IPS DF 4.7 (cell line): Measurements from ENCODE around the gene AGO4.
A peak's percentile ranks its signal among the peaks of the same experiment; 100 is the strongest.
"Not testable (repeated sequence)": the region's sequence is repeated elsewhere in the genome, so short reads cannot be mapped to it uniquely, and the experiment has no call there.

Experiments used
- DNase-seq: peaks from one replicate; pipeline ENCODE4 v3.0.0-alpha.2; 2013; ENCODE audit warnings: low spot score; ENCODE audit errors: extremely low read depth

The AGO4 gene

DNA sequence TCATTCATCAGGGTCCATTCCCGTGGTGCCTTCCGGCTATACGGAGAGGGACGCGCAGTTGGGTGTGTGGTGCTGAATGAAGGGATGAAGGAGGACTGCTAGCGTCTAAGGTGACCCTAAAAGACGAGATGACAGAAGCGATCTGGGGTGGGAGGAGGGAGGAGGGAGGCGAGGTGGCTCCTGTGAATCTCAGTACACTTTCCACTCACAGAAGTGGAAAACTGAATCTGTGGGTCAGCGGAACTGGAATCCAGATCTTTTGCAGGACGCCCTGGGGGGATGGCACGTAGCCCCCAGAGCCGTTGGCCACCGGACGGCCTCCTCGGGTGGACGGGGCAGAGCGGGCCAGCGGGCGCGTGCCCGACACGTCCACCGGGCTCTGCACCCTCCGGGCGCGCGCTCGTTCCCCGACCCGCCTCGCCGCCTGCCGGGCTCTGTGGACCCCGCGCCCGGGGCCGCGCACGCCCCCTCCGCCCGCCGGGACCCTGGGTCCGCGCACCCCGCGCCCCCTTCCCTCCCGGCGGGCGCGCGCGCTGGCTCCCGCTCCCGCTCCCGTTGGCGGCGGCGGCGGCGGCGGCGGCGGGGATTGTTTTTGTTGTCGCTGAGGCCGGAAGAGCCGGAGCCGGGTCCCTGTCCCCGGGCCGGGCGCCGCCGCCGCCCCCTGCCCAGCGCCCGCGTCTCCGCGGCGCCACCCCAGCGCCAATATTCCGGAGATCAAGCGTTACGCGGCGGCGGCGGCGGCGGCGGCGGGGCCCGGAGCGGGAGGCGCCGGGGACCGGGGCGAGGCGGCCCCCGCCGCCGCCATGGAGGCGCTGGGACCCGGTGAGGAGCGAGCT, at the start of gene AGO4:
Gene AGO4, plus strand, starts transcription at position 403 of the 836 bp plus-strand sequence. Its CDS starts 401 bp downstream, at position 804.
- no peak for DNase-seq

DNA sequence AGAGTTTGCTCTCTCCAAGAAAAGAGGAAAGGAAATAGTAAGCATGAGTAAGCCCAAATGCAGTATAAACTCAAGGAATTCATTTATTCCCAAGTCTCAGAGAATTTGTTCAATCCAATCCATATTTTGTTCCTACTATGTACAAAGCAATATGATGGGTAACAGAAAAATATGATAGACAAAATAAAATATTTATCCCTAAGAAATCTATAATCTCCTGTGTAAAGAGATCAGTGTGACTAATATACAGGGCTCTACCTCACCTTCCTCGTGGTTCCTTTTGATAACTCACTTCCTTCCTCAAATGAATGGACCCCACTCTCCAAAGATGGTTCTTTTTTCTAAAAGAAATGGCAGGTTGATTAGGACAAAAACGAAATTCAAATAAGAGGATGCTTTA, 45.7 kb upstream of the AGO4 start:
- no peak for DNase-seq

DNA sequence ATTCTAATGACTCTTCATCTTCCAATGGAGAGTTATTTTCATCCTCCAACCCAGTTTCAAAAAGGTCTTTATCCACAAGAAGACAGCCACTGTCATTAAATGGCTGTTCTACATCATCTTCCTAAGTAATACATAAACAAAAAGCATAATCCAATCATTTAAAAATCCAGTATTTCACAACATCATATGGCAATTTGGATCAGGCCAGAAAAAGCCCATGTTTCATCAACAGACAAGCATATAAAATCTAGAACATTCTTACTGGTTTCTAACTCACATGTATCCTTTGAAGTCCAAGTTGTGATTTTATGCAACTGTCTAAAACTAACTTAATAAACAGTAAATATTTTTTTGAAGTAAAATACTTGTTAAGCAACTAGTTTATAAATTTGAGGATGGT, 44.6 kb upstream of the AGO4 start:
- no peak for DNase-seq

DNA sequence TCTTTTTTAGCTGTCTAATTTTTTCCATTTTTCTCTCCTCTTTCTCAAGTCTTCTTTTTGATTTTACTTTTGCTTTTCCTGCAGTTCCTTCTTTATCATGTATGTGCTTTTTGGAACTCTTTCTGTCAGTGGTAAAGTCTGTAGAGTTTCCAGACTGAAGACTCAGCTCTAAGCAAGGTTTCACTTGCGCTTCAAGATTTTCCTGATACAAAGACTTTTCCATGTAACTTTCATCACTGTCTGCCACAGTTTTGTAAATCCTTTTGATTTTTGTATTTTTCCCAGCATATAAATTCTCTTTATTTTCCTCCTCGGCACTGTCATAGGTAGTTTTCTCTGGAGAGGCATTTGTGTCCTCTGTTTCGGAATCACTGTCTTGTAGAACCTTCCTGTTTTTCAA, 43.5 kb upstream of the AGO4 start:
- DNase-seq = no peak

DNA sequence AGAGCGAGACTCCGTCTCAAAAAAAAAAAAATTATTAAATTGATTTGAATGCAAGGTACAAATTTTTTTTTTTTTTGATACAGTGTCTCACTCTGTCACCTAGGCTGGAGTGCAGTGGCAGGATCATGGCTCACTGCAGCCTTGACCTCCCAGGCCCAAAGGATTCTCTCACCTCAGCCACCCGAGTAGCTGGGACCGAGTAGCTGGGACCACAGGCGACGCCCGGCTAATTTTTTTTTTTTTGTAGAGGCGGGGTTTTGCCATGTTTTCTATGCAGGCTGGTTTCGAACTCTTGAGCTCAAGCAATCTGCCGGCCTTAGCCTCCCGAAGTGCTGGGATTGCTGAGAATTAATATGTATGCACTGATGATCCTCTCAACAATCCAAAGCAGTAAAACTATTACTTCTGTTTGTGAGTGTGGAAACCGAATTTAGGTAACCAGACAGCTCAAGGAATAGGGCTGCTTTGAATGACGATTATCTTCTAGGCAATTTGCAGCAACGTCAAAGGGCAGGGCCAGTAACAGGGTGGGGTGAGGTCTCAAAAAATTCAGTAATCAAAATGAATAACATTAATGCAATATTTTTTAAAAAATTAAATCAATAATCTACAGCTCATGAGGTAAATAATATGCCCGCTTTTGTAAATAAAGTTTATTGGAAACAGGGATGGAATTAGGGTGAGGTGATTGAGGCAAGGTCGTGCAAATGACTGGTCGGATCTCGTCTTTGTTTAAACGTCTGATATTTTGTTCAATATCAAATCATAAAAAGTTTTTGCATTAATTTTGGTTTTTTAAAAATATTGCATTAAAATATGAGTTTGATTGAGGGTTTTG, 39.2 kb upstream of the AGO4 start:
- DNase-seq = no peak

DNA sequence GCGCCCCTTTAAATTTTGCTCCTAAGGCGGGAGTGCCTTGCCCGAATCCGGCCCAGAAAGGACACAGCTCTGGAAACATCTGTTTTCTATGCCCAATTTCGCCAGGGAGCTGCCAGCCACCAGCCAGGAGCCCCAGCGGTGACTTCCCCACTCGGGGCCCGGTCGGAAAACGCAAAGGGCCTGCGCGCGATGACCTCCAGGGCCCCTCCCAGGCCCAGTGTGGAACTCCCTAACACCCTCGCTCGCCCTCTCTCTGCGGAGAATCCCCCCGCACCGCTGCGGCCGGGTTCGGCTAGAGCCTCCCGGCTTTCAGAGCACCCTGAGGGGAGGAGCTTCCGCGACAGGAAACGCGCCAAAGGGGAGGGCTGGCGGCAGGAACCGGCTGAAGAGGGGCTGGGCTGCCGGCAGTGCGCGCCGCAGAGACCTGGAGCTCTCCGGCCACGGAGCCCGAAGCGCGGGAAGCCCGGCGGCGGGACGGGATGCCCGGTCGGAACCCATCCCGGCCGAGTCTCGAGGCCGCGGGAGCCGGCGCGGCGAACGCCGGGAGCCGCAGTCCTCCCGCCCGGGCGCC, 38.5 kb upstream of the AGO4 start:
- peak; percentile 68 for DNase-seq

DNA sequence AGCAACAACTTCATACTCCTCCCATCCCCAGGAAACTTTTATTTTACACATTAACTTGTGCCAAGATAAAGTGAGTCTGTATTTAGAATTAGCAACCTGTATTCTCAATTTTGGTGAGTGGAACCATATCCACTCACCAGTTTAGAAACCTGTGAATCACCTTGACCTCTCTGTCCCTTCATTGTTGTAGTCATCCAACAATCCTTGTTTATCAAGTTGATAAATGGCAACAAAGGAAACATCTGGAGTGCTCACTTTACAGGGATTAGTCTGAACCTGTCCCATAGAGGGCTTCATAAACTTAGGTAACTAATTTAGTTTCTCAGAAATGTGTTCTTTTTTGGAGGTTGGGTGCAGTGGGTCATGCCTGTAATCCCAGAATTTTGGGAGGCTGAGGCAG, 34.1 kb upstream of the AGO4 start:
- no peak for DNase-seq

DNA sequence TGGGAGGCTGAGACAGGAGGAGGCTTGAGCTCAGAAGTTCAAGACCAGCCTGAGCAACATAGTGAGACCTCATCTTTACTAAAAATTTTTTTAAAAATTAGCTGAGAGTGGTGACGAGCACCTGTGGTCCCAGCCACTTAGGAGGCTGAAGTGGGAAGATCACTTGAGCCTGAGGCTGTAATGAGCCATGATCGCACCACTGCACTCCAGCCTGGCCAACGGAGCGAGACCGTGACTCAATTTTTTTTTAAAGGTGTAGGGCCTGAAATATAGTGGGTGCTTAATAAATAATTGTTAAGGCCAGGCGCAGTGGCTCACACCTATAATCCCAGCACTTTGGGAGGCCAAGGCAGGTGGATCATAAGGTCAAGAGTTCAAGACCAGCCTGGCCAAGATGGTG, 31.6 kb upstream of the AGO4 start:
- not testable (repeated sequence) for DNase-seq

DNA sequence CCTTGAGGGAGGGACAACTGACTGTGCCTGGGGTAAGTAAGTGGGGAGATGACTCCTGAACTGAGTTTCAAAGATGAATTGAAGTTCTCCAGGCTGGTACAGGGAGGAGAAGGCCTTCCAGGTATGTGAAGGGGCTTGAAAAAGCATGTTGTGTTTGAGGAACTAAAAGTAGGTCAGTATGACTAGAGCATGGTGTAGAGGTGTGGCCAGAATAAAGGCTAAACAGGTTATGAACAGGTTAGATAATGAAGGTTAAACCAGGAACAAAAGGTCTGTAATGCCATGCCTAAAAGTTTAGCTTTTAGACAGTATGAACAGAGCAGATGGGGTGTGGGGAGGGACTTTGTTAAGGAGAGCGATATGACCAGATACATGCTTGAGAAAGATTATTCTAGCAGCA, 30.7 kb upstream of the AGO4 start:
- DNase-seq = no peak

DNA sequence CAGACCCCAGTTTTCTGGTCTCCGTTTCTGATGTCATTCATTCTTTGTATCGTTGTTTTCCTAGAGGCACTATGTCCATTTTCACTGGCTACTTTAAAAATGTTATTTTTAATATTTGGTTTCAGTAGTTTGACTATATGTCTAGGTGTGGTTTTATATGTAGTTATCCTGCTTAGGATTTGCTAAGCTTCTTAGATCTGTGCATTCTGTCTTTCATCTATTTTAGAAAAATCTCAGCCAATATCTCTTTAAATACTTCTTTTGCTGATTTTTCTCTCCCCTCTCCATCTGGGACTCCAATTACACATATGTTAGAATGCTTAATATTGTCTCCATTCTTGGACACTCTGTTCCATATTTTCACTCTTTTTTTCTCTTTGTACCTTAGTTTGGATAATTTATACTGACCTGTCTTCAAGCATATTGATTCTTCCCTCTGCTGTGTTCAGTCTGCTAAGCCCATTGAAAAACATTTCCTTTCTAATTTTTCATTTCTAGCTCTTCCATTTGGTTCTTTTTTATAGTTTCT, 24.7 kb upstream of the AGO4 start:
- DNase-seq = no peak

DNA sequence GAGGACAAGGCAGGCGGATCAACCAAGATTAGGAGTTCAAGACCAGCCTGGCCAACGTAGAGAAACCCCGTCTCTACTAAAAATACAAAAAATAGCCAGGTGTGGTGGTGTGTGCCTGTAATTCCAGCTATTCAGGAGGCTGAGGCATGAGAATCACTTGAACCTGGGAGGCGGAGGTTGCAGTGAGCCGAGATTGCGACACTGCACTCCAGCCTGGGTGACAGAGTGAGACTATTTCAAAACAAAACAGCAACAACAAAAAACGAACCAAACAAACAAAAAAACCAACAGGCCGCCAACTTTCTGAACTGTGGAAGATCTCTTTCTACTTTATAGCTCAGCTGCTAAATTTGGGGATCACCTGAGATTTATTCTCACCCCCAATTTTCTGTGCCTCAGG, 23.5 kb upstream of the AGO4 start:
- DNase-seq = not testable (repeated sequence)

DNA sequence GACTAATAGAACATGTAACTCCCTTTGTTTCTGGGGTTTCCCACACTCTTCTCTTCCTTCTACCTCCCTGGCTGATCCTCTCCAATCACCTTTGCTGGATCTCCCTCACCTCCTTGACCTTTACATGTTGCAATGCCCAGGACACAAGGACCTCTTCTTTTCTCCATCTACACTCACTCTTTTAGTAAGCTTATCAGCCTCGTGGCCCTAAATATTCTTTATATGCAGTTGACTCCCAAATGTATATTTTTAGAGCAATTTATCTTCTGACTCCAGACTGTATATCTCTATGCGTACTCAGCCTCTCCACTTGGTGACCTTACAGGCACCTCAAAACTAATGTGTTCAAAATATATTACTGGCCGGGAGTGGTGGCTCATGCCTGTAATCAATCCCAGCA, 19.7 kb upstream of the AGO4 start:
- no peak for DNase-seq

DNA sequence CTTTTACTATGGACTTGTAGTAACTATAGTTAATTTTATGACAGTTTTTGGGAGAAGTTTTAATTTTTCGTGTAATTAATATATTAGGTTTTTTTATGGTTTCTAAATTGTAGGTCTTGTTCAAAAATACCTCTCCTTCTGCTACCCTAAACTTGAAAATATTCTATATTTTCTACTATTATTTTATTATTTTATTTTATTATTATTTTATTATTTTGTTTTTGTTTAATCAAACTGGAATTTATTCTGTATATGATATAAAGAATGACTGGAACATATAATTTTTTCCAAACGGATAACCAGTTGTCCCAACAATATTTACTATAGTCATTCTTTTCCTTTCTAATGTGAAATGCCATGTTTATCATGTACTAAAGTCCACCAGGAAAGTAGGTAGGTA, 17.1 kb upstream of the AGO4 start:
- no peak for DNase-seq

DNA sequence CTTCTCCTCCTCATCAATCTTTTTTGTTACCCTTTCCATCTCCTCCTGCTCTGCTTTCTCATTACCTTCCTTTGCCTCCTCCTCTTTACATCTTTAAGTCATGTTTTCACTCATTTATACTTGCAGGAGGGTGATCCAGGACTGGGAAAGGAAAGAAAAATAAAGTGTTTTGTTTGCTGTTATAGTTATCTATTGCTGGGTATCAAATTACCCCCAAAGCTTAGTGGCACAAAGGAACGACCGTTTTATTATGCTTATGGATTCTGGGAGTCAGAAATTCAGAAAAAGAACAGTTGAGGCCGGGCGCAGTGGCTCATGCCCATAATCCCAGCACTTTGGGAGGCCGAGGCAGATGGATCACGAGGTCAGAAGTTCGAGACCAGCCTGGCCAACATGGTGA, 12.5 kb upstream of the AGO4 start:
- no peak for DNase-seq

DNA sequence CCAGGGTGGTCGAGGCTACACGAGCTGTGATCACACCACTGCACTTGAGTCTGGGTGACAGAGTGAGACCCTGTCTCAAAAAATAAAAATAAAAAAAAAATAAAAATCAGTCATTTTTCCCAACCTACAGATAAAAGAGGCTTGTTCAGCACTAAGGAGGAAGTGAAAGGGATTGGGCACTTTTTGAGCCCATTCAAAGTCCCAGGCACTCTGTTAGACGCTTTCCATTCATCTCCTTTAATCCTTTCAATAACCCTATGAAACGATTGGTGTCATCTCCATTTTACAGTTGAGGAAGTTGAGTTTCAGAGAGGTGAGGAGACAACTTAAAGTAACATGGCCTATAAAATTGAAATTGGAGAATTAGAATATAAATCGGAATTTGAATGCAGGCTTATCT, 10.4 kb upstream of the AGO4 start:
- DNase-seq = no peak

DNA sequence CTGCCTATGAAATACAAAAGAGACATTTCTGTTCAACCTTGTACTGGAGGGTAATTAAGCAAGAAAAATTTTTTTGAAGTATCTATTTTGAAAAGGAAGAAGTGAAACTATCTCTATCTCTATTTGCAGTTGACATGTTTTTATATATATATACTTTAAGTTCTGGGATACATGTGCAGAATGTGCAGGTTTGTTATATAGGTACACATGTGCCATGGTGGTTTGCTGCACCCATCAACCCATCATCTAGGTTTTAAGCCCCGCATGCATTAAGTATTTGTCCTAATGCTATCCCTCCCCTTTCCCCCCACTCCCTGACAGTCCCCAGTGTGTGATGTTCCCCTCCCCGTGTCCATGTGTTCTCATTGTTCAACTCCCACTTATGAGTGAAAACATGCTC, 9.8 kb upstream of the AGO4 start:
- not testable (repeated sequence) for DNase-seq

DNA sequence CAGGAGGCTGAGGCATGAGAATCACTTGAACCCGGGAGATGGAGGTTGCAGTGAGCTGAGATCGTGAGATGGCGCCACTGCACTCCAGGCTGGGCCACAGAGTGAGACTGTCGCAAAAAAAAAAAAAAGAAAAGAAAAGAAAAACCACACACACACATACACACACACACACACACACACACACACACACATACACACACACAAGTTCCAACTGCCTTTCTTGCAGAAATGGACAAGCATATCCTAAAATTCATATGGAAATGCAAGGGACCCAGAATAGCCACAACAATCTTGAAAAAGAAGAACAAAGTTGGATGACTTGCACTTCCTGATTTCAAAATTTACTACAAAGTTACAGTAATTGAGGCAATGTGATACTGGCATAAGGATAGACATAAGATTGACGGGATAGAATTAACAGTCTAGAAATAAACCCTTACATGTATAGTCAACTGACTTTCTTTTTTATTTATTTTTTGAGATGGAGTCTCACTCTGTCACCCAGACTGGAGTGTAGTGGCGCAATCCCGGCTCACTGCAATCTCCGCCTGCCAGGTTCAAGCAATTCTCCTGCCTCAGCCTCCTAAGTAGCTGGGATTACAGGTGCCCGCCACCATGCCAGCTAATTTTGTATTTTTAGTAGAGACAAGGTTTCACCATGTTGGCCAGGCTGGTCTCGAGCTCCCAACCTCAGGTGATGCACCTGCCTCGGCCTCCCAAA, 7.5 kb upstream of the AGO4 start:
- DNase-seq = not testable (repeated sequence)

DNA sequence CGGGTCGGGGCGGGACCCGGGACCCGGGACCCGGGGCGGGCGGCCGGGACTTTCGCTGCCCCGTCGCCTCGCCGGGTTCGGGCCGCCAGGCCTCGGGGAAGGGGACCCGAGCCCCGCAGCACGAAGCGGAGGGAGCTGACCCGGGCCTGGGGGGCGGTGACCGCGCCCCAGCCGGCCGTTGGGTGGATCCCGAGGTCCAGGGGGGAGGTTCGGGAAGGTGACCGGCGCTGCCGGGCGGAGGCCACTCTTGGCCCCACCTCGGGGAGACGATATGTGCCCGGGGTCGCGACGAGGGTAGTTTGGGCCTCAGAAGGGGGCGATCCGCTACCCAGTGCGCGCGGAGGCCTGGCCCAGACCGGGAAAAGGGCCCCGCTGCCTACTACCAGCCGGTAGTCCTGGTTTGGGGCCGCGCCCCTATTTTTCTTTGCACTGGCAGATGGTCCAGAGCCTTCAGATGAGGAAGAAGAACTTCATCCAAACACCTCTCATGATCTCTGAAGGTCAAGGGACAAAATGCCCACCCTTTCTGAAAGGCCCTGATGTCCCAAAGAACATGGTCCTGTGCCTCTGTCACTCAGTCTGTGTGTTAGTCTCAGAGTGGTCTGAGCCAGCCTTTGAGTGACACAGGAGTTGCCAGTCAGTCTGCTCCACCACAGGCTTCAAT, 766 bp downstream of the AGO4 start:
- no peak for DNase-seq

DNA sequence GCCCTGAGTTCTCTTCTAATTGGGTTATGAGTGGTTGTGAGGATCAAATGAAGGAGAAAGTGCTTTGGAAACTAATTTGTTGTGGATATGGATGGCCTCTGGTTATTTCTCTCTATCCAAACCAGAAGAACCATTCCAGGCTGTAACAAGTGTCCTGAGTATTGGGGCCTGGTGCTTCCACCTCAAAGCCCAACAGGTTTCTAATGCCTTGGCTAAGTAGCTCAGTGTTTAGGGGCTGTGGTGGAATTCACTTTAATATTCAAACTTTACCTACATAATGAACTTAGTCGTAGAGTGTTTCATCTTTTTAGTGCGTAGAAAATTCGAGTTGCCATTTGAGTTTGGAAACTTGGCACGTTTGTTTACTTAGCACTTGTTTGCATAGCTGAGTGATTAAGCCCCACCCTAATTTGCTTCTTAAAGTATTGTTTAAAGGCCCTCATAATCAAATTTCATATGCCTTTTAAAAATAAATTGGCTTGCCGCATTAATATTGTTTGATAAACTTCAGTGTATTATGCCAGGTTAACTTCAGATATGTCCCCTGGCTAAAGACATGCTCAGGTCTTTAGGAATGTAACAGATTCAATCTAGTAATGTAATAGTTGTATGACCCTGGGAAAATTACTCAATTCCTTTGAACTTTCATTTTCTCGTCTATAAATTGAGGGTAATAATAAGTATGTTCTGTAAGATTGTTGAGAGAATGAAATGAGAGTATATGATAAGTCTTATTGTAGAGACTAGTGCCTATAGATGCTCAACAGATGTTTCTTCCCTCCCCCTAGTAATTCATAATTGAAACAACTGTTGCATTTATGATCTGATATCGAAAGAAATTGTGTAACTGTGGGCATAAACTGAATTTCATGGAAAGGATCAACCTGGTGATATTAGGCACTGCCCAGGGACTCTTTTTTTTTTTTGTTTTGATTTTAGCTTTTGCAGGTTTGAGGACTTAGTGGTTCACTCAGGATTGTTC, 1.6 kb downstream of the AGO4 start:
- DNase-seq = no peak
